PFSK-1 (cell line): ENCODE data around the gene SMIM5.

Experiments used
- POLR2AphosphoS5 ChIP-seq: IDR thresholded peaks from 2 replicates; pipeline ENCODE4 v1.6.1; 2012; ENCODE audit warnings: low read depth, mild to moderate bottlenecking, control low read depth, low read length, moderate library complexity
- SIN3A ChIP-seq: IDR thresholded peaks from 2 replicates; pipeline ENCODE4 v1.6.1; 2012; ENCODE audit warnings: mild to moderate bottlenecking, low read length, moderate library complexity, borderline replicate concordance; ENCODE audit not compliant: insufficient read depth
- TAF1 ChIP-seq: IDR thresholded peaks from 2 replicates; pipeline ENCODE4 v1.6.1; 2012; ENCODE audit warnings: low read length, control low read depth, borderline replicate concordance; ENCODE audit not compliant: insufficient read depth
- TF ChIP-seq, protein P1 (sequence below), 2 experiments: IDR thresholded peaks; 2 replicates each; pipeline versions ENCODE4 v1.6.1 to v1.8.0; 2011 to 2012; ENCODE audit warnings: low read depth in 2 of 2, low read length in 2 of 2, control low read depth in 1 of 2, inconsistent platforms in 1 of 2, mild to moderate bottlenecking in 1 of 2, moderate library complexity in 1 of 2; ENCODE audit not compliant: insufficient read depth in 1 of 2

- TF ChIP-seq, protein P1, sequence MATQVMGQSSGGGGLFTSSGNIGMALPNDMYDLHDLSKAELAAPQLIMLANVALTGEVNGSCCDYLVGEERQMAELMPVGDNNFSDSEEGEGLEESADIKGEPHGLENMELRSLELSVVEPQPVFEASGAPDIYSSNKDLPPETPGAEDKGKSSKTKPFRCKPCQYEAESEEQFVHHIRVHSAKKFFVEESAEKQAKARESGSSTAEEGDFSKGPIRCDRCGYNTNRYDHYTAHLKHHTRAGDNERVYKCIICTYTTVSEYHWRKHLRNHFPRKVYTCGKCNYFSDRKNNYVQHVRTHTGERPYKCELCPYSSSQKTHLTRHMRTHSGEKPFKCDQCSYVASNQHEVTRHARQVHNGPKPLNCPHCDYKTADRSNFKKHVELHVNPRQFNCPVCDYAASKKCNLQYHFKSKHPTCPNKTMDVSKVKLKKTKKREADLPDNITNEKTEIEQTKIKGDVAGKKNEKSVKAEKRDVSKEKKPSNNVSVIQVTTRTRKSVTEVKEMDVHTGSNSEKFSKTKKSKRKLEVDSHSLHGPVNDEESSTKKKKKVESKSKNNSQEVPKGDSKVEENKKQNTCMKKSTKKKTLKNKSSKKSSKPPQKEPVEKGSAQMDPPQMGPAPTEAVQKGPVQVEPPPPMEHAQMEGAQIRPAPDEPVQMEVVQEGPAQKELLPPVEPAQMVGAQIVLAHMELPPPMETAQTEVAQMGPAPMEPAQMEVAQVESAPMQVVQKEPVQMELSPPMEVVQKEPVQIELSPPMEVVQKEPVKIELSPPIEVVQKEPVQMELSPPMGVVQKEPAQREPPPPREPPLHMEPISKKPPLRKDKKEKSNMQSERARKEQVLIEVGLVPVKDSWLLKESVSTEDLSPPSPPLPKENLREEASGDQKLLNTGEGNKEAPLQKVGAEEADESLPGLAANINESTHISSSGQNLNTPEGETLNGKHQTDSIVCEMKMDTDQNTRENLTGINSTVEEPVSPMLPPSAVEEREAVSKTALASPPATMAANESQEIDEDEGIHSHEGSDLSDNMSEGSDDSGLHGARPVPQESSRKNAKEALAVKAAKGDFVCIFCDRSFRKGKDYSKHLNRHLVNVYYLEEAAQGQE (IDR thresholded peaks at IDR 0.05; ENCODE audit: insufficient read depth in 1 of 2, low read depth in 2 of 2, low read length in 2 of 2), result no peak
- no peak for TF ChIP-seq TAF1
- TF ChIP-seq POLR2AphosphoS5, result no peak
- no peak for TF ChIP-seq SIN3A
These were observed 13.4 kb downstream of the SMIM5 start for GRCh38 chr17:75646638-75646992.
